NCI-H2107 treated with DMSO at 0.1 percent for 48 hours (cell line): ENCODE data around the gene PLA2G12B.

Source experiments
- DNase-seq: peaks from one replicate; lab custom pipeline; 2025; ENCODE audit not compliant: unreplicated experiment; lab: John Stamatoyannopoulos, UW

Gene PLA2G12B

DNA sequence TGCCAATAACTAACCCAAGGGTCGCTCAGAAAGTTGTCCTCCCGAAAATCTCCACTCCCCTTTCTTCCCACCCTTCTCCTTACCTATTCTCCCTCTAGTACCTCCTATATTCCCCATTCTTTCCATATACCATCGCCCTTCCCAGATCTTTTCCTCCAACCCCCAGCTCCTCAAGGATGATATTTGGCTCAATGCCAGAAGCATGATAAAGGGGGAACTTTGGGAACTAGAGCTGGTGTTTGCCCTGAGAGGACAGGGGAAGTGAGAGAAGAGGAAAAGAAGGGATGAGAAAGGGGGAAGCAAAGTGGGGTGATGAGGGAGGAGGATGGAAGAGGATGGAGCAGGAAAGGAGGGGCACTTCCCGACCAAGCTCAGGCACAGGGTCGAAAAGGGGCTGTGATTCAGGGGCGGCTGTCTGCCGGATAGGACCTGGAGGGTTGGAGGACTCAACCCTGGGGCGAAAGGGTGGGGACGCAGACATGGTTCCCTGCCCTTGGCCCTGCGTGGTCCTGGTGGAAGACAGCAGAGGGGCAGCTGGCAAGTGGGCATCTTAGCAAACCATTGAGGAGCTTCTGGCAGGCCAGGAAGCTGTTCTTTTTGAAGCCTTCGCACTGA is 59.3 kb downstream of the PLA2G12B start:
- DNase-seq: no peak

GRCh38 chr10:72893136-72893798 is 61.3 kb downstream of the PLA2G12B start, which contains the start of gene OIT3:
TSS of gene OIT3 (plus strand) at chr10:72893739. CDS start at chr10:72893799, 60 bp downstream.
- DNase-seq: no peak

DNA sequence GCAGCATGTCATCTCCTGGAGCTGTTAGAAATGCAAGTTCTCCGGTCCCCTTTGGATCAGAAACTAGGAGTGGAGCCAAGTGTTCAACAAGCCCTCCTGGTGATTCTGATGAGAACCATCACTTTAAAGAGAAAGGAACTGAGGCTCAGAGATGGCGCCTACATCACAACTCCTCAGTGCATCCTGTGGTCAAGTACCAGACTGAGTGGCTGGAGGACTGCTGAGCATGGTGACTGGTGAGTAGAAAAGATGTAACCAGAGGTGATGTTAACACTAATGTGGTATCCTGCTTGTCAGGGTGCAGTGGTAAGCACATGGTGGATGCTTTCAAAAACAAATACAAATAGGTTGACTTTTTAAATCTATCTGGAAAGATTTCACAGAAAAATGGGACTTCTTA is 64.5 kb downstream of the PLA2G12B start:
- no peak for DNase-seq

DNA sequence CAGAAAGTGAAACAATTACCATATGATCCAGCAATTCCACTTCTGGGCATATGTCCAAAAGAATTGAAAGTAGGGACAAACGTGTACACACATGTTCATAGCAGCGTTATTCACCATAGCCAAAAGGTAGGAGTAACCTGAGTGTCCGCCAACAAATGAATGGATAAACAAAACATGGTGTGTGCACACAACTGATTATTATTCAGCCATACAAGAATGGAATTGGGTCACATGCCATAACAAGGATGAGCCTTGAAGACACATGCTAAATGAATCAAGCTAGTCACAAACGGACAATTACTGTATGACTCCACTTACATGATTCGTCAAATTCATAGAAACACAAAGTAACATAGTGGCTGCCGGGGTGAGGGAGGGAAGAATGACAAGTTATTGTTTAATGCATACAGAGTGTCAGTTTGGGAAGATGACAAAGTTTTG is 65.2 kb downstream of the PLA2G12B start:
- peak; percentile 20 for DNase-seq

DNA sequence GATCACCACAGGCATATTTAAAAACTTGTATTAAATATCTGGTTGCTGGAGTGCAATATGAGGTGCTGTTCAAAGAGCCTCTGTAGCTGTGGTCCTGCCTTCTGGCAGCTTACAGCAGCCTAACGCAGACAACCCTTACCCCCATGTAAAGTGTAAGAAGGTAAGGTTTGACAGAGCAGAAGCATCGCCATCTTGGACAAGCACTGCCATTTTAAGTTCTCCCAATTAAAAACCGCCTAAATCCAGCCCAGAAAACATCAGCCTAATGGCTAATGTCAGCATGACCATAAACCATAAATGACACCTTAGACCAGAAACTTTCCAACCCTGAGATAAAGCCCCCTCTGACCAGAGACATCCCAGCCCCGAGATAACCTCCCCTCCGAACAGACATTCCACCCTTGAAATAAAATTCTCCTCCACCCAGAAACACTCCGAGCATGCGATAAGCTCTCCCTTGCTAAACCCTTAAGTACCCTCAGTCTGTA is 66.4 kb downstream of the PLA2G12B start:
- DNase-seq: no peak

GRCh38 chr10:72887043-72887442 is 67.6 kb downstream of the PLA2G12B start:
- no peak for DNase-seq

- no peak for DNase-seq
Measured at GRCh38 chr10:72886621-72887020, 68.0 kb downstream of the PLA2G12B start.

GRCh38 chr10:72885953-72886352 is 68.7 kb downstream of the PLA2G12B start:
- DNase-seq: no peak
